HepG2 (cell line): ENCODE results near the gene ADM5. TPM values are rescaled to one million over a fixed set of nuclear protein-coding genes. Genes with fewer than 3 reads are reported as not detected.

Source experiments
- AKNA ChIP-seq: sonication (generic); formaldehyde crosslinking; IDR thresholded peaks from 2 replicates; pipeline ENCODE4 v1.4.0; 2020; ENCODE audit warnings: missing genetic modification reagents, borderline replicate concordance
- ASH2L ChIP-seq: fragments of 300-600, 200-600 bp; sonication (generic); IDR thresholded peaks from 2 replicates; pipeline ENCODE4 v1.7.0; 2017; ENCODE audit warnings: low read depth, mild to moderate bottlenecking, moderate library complexity, mixed read lengths, low read length; ENCODE audit not compliant: insufficient read length
- CREM ChIP-seq, 2 experiments: sonication (generic) in 1 of 2; formaldehyde crosslinking in 1 of 2; IDR thresholded peaks; 2 replicates each; pipeline versions ENCODE4 v1.4.0 to v1.6.1; 2016 to 2020; ENCODE audit warnings: antibody characterized with exemption in 1 of 2, mild to moderate bottlenecking in 1 of 2, missing genetic modification reagents in 1 of 2
- HOXA7 ChIP-seq: sonication (generic); formaldehyde crosslinking; IDR thresholded peaks from 2 replicates; pipeline ENCODE4 v1.8.1; 2022; ENCODE audit warnings: mild to moderate bottlenecking, missing genetic modification reagents, moderate library complexity
- JUND ChIP-seq: sonication (generic); formaldehyde crosslinking; IDR thresholded peaks from 2 replicates; pipeline ENCODE4 v1.8.0; 2022; ENCODE audit warnings: mild to moderate bottlenecking, missing genetic modification reagents
- NCOR1 ChIP-seq: fragments of 200-600 bp; sonication (generic); IDR thresholded peaks from 2 replicates; pipeline ENCODE4 v1.7.0; 2017; ENCODE audit warnings: antibody characterized with exemption, low read length, borderline replicate concordance
- NFE2L2 ChIP-seq: fragments of 150-350 bp; IDR thresholded peaks from 2 replicates; pipeline ENCODE4 v1.6.1; 2014; ENCODE audit warnings: low read length
- NR2F6 ChIP-seq, 2 experiments: IDR thresholded peaks; 2 replicates each; pipeline ENCODE4 v1.6.1; 2016; ENCODE audit warnings: antibody characterized with exemption in 1 of 2, mild to moderate bottlenecking in 1 of 2
- PAX8 ChIP-seq: sonication (generic); formaldehyde crosslinking; IDR thresholded peaks from 2 replicates; pipeline ENCODE4 v1.8.0; 2022; ENCODE audit warnings: mild to moderate bottlenecking, missing genetic modification reagents, borderline replicate concordance
- PHF21A ChIP-seq: sonication (generic); formaldehyde crosslinking; IDR thresholded peaks from 2 replicates; pipeline ENCODE4 v1.5.0; 2020; ENCODE audit warnings: mild to moderate bottlenecking, missing genetic modification reagents
- RXRB ChIP-seq: IDR thresholded peaks from 2 replicates; pipeline ENCODE4 v1.6.1; 2016; ENCODE audit warnings: borderline replicate concordance, missing genetic modification reagents, missing compliant biosample characterization
- SOX5 ChIP-seq: IDR thresholded peaks from 2 replicates; pipeline ENCODE4 v1.6.1; 2016; ENCODE audit warnings: borderline replicate concordance
- SRY ChIP-seq: sonication (generic); formaldehyde crosslinking; IDR thresholded peaks from 2 replicates; pipeline ENCODE4 v1.8.0; 2022; ENCODE audit warnings: mild to moderate bottlenecking, missing genetic modification reagents
- TAF1 ChIP-seq: sonication (generic); formaldehyde crosslinking; IDR thresholded peaks from 2 replicates; pipeline ENCODE4 v1.4.0; 2020; ENCODE audit warnings: missing genetic modification reagents
- ZBTB20 ChIP-seq: sonication (generic); formaldehyde crosslinking; IDR thresholded peaks from 2 replicates; pipeline ENCODE4 v1.8.1; 2023; ENCODE audit warnings: missing genetic modification reagents, low read depth, mild to moderate bottlenecking, borderline replicate concordance
- ZBTB42 ChIP-seq: sonication (generic); formaldehyde crosslinking; IDR thresholded peaks from 2 replicates; pipeline ENCODE4 v1.5.0; 2020; ENCODE audit warnings: mild to moderate bottlenecking, missing genetic modification reagents
- ZFP82 ChIP-seq: sonication (generic); formaldehyde crosslinking; IDR thresholded peaks from 2 replicates; pipeline ENCODE4 v1.5.1; 2020; ENCODE audit warnings: mild to moderate bottlenecking, missing genetic modification reagents, borderline replicate concordance
- ZNF20 ChIP-seq: sonication (generic); formaldehyde crosslinking; IDR thresholded peaks from 2 replicates; pipeline ENCODE4 v1.4.0; 2020; ENCODE audit warnings: mild to moderate bottlenecking, moderate library complexity, missing genetic modification reagents
- ZNF317 ChIP-seq: sonication (generic); formaldehyde crosslinking; IDR thresholded peaks from 2 replicates; pipeline ENCODE4 v1.5.0; 2020; ENCODE audit warnings: mild to moderate bottlenecking, missing genetic modification reagents
- ZNF430 ChIP-seq: sonication (generic); formaldehyde crosslinking; IDR thresholded peaks from 2 replicates; pipeline ENCODE4 v1.9.0; 2021; ENCODE audit warnings: mild to moderate bottlenecking, missing genetic modification reagents
- ZNF720 ChIP-seq: sonication (generic); formaldehyde crosslinking; IDR thresholded peaks from 2 replicates; pipeline ENCODE4 v1.4.0; 2020; ENCODE audit warnings: missing genetic modification reagents
- ZNF737 ChIP-seq: sonication (generic); formaldehyde crosslinking; IDR thresholded peaks from 2 replicates; pipeline ENCODE4 v1.5.0; 2020; ENCODE audit warnings: missing genetic modification reagents, mild to moderate bottlenecking, borderline replicate concordance
- ZNF761 ChIP-seq: sonication (generic); formaldehyde crosslinking; conservative IDR thresholded peaks from 2 replicates; pipeline ENCODE4 v1.4.0; 2020; ENCODE audit warnings: mild to moderate bottlenecking, missing genetic modification reagents
- ZNF784 ChIP-seq: sonication (generic); formaldehyde crosslinking; IDR thresholded peaks from 2 replicates; pipeline ENCODE4 v1.5.1; 2020; ENCODE audit warnings: missing genetic modification reagents, mild to moderate bottlenecking, borderline replicate concordance
- ZNF883 ChIP-seq: sonication (generic); formaldehyde crosslinking; IDR thresholded peaks from 2 replicates; pipeline ENCODE4 v1.5.1; 2020; ENCODE audit warnings: mild to moderate bottlenecking, missing genetic modification reagents; ENCODE audit errors: not compliant biosample characterization
- polyA plus RNA-seq, 8 experiments: library from polyadenylated mRNA; depleted of rRNA in 3 of 8; stranded (reverse) in 7 of 8; unstranded in 1 of 8; fragments of >200 nt; fragmentation: Illumina TruSeq in 4 of 8; extraction: Trizol in 4 of 8; gene quantifications; 2 replicates each; pipeline versions ENCODE4 v1.2.1 to v1.2.3, GENCODE V29; 2011 to 2016; ENCODE audit warnings: low read depth in 4 of 8, missing spikeins in 1 of 8, mixed read lengths in 1 of 8; ENCODE audit not compliant: insufficient read depth in 1 of 8
- total RNA-seq, 5 experiments: library from RNA; depleted of rRNA; stranded (reverse); fragments of >200 nt; fragmentation: Illumina TruSeq; extraction: Trizol; gene quantifications; 2 replicates each; pipeline ENCODE4 v1.2.3, GENCODE V29; 2016; ENCODE audit warnings: low read depth in 1 of 5

The ADM5 gene
- total and polyA plus RNA-seq, 2 of the 13 experiments (the other 11 are each of a cell fraction or from before 2014, with no cell fraction given): 2.7 to 4.1 TPM

GRCh38 chr19:49665351-49666119, 23.9 kb upstream of the ADM5 start, which contains the start of the genes BCL2L12 and IRF3 (continued):
- no peak for TF ChIP-seq SOX5 (CRISPR knock-in tag)
- TF ChIP-seq ZNF784: no peak
- no peak for TF ChIP-seq ZNF883 (CRISPR knock-in tag)
- no peak for TF ChIP-seq NR2F6 (IDR thresholded peaks at IDR 0.05)
- no peak for TF ChIP-seq NR2F6 (CRISPR knock-in tag; IDR thresholded peaks at IDR 0.05)
- 0 out of 2 replicates have a peak, but pooled peaks have one; percentile 72 for TF ChIP-seq PAX8 (CRISPR knock-in tag)
- no peak for TF ChIP-seq ZNF20 (CRISPR knock-in tag)
- TF ChIP-seq ZNF720 (CRISPR knock-in tag): no peak
- no peak for TF ChIP-seq ZBTB20 (CRISPR knock-in tag)
- TF ChIP-seq NFE2L2: no peak
- no peak for TF ChIP-seq ZNF737 (CRISPR knock-in tag)
- peak; percentile 65 for TF ChIP-seq ASH2L
- peak; percentile 29; the same call in 1 of the 2 replicates for TF ChIP-seq RXRB
- peak; percentile 65 for TF ChIP-seq CREM (IDR thresholded peaks at IDR 0.05)
- TF ChIP-seq CREM (CRISPR knock-in tag; IDR thresholded peaks at IDR 0.05): no peak
- TF ChIP-seq ZNF430 (CRISPR knock-in tag): peak; percentile 63; the same call in 1 of the 2 replicates
- TF ChIP-seq ZNF761: 0 out of 2 replicates have a peak, but pooled peaks have one; percentile 43
- TF ChIP-seq AKNA (CRISPR knock-in tag): 0 out of 2 replicates have a peak, but pooled peaks have one; percentile 54
- TF ChIP-seq ZNF317 (CRISPR knock-in tag): 0 out of 2 replicates have a peak, but pooled peaks have one; percentile 33
- no peak for TF ChIP-seq ZBTB42 (CRISPR knock-in tag)
- no peak for TF ChIP-seq HOXA7 (CRISPR knock-in tag)
- TF ChIP-seq JUND: no peak
- TF ChIP-seq SRY (CRISPR knock-in tag): no peak; the same call in 1 of the 2 replicates
- peak; percentile 66 for TF ChIP-seq PHF21A (CRISPR knock-in tag)
- TF ChIP-seq NCOR1: peak; percentile 24; the same call in 1 of the 2 replicates
- TF ChIP-seq TAF1 (CRISPR knock-in tag): peak; percentile 49; the same call in 1 of the 2 replicates
- TF ChIP-seq ZFP82 (CRISPR knock-in tag): no peak
